Pancreas (tissue), 10 donors: ENCODE data around the gene LTBP2. TPM values are rescaled to one million over a fixed set of nuclear protein-coding genes. Genes with fewer than 3 reads are reported as not detected.
"Not testable (repeated sequence)": the region's sequence is repeated elsewhere in the genome, so short reads cannot be mapped to it uniquely, and the experiment has no call there.

Experiments
- ATAC-seq, 4 donors: fragments of 200-7000 bp; cut with Tn5 transposase; one replicate each; pipeline versions ENCODE4 v1.8.0 to v1.9.1; 2020; ENCODE audit warnings: mild to moderate bottlenecking in 4 of 4, moderate library complexity in 4 of 4
- DNase-seq, 6 donors: peaks; one replicate each; pipeline ENCODE4 v3.0.0-alpha.2; 2020
- FAIRE-seq: peaks from 2 replicates; lab custom pipeline; 2012; peaks lifted over from hg19 to GRCh38; lab: Jason Lieb, UNC
- H3K27ac ChIP-seq, 4 donors: fragments of 200-600 bp; sonication (generic); 1 replicate in 3 of 4; 2 replicates in 1 of 4; pipeline versions ENCODE4 v1.5.0 to v1.8.0; 2020
- H3K27me3 ChIP-seq, 4 donors: fragments of 200-600 bp; one replicate each; pipeline ENCODE4 v1.8.0; 2021
- H3K36me3 ChIP-seq, 3 donors: fragments of 200-600 bp; sonication (generic) in 1 of 3; one replicate each; pipeline versions ENCODE4 v1.5.0 to v1.8.0; 2020 to 2021
- H3K4me1 ChIP-seq, 3 donors: fragments of 200-600 bp; one replicate each; pipeline ENCODE4 v1.8.0; 2021
- H3K4me3 ChIP-seq, 4 donors: fragments of 200-600 bp; sonication (generic) in 2 of 4; one replicate each; pipeline versions ENCODE4 v1.5.0 to v1.8.0; 2020 to 2021
- H3K9me3 ChIP-seq, 4 donors: fragments of 200-600 bp; one replicate each; pipeline ENCODE4 v1.8.0; 2021
- WGBS, 2 donors: extraction: QIAGEN DNeasy Blood & Tissue Kit; methylation state at CpG; one replicate each; pipeline ENCODE4 v1.1.7; 2013; 5-methylcytosine and 5-hydroxymethylcytosine counted together
- intact Hi-C, 3 donors: fragments of 100-400 bp; cut with DNase I; formaldehyde crosslinking; loops; one replicate each; pipeline versions ENCODE4 v1.11.1 to v1.14.2; 2022
- polyA plus RNA-seq, 2 donors: library from polyadenylated mRNA; stranded (reverse); fragments of 200-250 nt; gene quantifications; one replicate each; pipeline ENCODE4 v1.2.3, GENCODE V29; 2013
- total RNA-seq, 6 donors: library from RNA; stranded (reverse); fragmentation: NEBNext Ultra II Directional in 4 of 6; extraction: Animal tissue kit (Norgen Biotek cat#: 25700) in 4 of 6; gene quantifications; one replicate each; pipeline versions ENCODE4 v1.2.1 to v1.2.4, GENCODE V29; 2021 to 2023
- TF ChIP-seq, protein P1 (sequence below), 4 donors: fragments of 200-600 bp; sonication (generic) in 3 of 4; IDR thresholded peaks; one replicate each; pipeline versions ENCODE4 v1.5.0 to v1.8.0; 2021; ENCODE audit warnings: antibody characterized with exemption in 4 of 4
- donor health status: healthy with polysubstance abuse.
- donor health status: DM: no; HTN: no; CAD: no; lungs with moderate emphysema.
- donor health status: DM: no; HTN: no; CAD: no.
- donor health status: control.
- donor health status: control.
- donor health status: Bipolar disorder and iron deficiency.
- donor health status: DM: yes; HTN: yes; CAD: no.
- donor health status: DM: no; HTN: no; CAD: no.
- donor health status: DM: no; HTN: no; CAD: no.
- donor health status: DM: yes; HTN: yes; CAD: no.

Gene LTBP2
- total and polyA plus RNA-seq, 8 donors: 1.8 to 18.1 (median 4.7) TPM

GRCh38 chr14:74456684-74457564, 155.1 kb downstream of the LTBP2 start:
- intact Hi-C loops: no loop called here
- DNase-seq: no peak
- Histone ChIP-seq H3K36me3 (no peaks in the 10 kb centered on the region), H3K4me3 (no peak overlapping the region), H3K9me3 (no peaks in the 10 kb centered on the region), H3K27me3 (no peaks in the 10 kb centered on the region), H3K27ac (no peak overlapping the region), H3K4me1 (no peaks in the 10 kb centered on the region)
- TF ChIP-seq, protein P1, sequence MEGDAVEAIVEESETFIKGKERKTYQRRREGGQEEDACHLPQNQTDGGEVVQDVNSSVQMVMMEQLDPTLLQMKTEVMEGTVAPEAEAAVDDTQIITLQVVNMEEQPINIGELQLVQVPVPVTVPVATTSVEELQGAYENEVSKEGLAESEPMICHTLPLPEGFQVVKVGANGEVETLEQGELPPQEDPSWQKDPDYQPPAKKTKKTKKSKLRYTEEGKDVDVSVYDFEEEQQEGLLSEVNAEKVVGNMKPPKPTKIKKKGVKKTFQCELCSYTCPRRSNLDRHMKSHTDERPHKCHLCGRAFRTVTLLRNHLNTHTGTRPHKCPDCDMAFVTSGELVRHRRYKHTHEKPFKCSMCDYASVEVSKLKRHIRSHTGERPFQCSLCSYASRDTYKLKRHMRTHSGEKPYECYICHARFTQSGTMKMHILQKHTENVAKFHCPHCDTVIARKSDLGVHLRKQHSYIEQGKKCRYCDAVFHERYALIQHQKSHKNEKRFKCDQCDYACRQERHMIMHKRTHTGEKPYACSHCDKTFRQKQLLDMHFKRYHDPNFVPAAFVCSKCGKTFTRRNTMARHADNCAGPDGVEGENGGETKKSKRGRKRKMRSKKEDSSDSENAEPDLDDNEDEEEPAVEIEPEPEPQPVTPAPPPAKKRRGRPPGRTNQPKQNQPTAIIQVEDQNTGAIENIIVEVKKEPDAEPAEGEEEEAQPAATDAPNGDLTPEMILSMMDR (IDR thresholded peaks at IDR 0.05): no peak
- no peak for ATAC-seq
- 71 to 78% methylated on average over 17 of the region's 17 CpGs for WGBS, 2 donors
- FAIRE-seq: no peak

GRCh38 chr14:74454397-74454796, 157.6 kb downstream of the LTBP2 start:
- FAIRE-seq, intact Hi-C loops, ATAC-seq, H3K27me3 ChIP-seq, H3K4me1 ChIP-seq, H3K9me3 ChIP-seq, H3K36me3 ChIP-seq, DNase-seq, H3K27ac ChIP-seq, H3K4me3 ChIP-seq: not testable (repeated sequence)
- WGBS, 2 donors: 70 to 71% methylated on average over 5 of the region's 5 CpGs

Other genes with a start within 250 kb of the LTBP2 start
- gene SYNDIG1L, start 186.0 kb downstream of the LTBP2 start, total RNA-seq: under 1 TPM in 2 of 6 donors, not detected in 4; 0.26 to 0.28 TPM
- gene SYNDIG1L, start 186.0 kb downstream of the LTBP2 start, polyA plus RNA-seq: 1 to 10 TPM in 1 of 2 donors, under 1 TPM in 1; 0.23 to 2.5 TPM
- 100 to 1,000 TPM in 2 of 6 donors, 10 to 100 TPM in 4; 33.6 to 137 (median 50.7) TPM for gene NPC2, start 118.9 kb downstream of the LTBP2 start, total RNA-seq
- 100 to 1,000 TPM in 1 of 2 donors, 10 to 100 TPM in 1; 58.5 to 106 TPM for gene NPC2, start 118.9 kb downstream of the LTBP2 start, polyA plus RNA-seq
- 10 to 100 TPM in 3 of 6 donors, 1 to 10 TPM in 3; 8.6 to 14.4 (median 10.0) TPM for gene ISCA2, start 118.5 kb downstream of the LTBP2 start, total RNA-seq
- gene ISCA2, start 118.5 kb downstream of the LTBP2 start, polyA plus RNA-seq: 10 to 100 TPM in 1 of 2 donors, 1 to 10 TPM in 1; 7.7 to 23.4 TPM
- gene AREL1, start 100.8 kb upstream of the LTBP2 start, total RNA-seq: 10 to 100 TPM; 11.1 to 20.9 (median 15.2) TPM
- gene AREL1, start 100.8 kb upstream of the LTBP2 start, polyA plus RNA-seq: 10 to 100 TPM in 1 of 2 donors, 1 to 10 TPM in 1; 7.6 to 10.3 TPM
- 10 to 100 TPM in 5 of 6 donors, 1 to 10 TPM in 1; 8.1 to 26.9 (median 17.2) TPM for gene FCF1, start 100.9 kb upstream of the LTBP2 start, total RNA-seq
- 10 to 100 TPM in 1 of 2 donors, 1 to 10 TPM in 1; 2.5 to 12.9 TPM for gene FCF1, start 100.9 kb upstream of the LTBP2 start, polyA plus RNA-seq
- 10 to 100 TPM; 18.2 to 33.3 (median 25.2) TPM for gene YLPM1, start 151.1 kb upstream of the LTBP2 start, total RNA-seq
- gene YLPM1, start 151.1 kb upstream of the LTBP2 start, polyA plus RNA-seq: 10 to 100 TPM; 14.1 to 22.2 TPM